ENCODE data around the gene SINHCAF. TPM values are rescaled to one million over a fixed set of nuclear protein-coding genes. Genes with fewer than 3 reads are reported as not detected.

The SINHCAF gene
- total RNA-seq, 1 experiment from 2014 or later = 179 TPM

DNA sequence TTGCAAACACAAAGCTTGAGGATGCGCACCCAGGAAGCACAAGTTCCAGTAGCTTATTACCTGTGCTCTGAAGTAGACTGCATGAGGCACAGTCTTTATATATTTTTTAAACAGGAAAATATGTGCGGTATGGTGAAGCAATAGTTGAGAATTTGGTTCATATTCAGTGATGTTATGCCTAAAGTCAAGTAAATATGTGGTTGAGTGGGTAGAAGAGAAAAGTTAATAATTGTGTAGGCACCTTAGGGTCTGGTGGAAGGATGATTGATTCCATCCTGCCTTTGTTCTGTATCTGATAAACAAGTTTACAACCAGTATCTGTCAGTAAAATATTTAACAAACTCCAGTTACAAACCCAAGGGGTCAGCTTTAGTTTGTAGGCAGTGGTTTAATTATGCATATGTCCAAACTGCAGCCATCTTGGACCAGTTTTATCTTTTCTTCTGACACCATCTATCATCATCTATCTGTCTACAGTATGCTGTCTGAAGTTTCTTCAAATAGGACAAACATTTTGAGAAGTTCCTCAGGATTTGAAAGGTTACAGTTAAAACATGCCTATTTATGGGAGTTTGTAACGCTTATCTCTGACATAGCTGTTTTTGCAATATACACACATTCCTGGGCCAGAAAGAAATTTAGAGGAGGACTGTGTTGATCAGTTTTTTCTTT, 10.8 kb downstream of the SINHCAF start (continued):
- TF ChIP-seq, protein P1, sequence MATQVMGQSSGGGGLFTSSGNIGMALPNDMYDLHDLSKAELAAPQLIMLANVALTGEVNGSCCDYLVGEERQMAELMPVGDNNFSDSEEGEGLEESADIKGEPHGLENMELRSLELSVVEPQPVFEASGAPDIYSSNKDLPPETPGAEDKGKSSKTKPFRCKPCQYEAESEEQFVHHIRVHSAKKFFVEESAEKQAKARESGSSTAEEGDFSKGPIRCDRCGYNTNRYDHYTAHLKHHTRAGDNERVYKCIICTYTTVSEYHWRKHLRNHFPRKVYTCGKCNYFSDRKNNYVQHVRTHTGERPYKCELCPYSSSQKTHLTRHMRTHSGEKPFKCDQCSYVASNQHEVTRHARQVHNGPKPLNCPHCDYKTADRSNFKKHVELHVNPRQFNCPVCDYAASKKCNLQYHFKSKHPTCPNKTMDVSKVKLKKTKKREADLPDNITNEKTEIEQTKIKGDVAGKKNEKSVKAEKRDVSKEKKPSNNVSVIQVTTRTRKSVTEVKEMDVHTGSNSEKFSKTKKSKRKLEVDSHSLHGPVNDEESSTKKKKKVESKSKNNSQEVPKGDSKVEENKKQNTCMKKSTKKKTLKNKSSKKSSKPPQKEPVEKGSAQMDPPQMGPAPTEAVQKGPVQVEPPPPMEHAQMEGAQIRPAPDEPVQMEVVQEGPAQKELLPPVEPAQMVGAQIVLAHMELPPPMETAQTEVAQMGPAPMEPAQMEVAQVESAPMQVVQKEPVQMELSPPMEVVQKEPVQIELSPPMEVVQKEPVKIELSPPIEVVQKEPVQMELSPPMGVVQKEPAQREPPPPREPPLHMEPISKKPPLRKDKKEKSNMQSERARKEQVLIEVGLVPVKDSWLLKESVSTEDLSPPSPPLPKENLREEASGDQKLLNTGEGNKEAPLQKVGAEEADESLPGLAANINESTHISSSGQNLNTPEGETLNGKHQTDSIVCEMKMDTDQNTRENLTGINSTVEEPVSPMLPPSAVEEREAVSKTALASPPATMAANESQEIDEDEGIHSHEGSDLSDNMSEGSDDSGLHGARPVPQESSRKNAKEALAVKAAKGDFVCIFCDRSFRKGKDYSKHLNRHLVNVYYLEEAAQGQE (IDR thresholded peaks at IDR 0.05; ENCODE audit: low read depth) = no peak
- TF ChIP-seq ELF1 (IDR thresholded peaks at IDR 0.05; ENCODE audit: borderline replicate concordance, low read depth) (no peak), CBX3 (IDR thresholded peaks at IDR 0.05; ENCODE audit: low read depth) (no peak), EZH2phosphoT487 (IDR thresholded peaks at IDR 0.05; ENCODE audit: borderline replicate concordance) (no peak), POLR2A (IDR thresholded peaks at IDR 0.05; ENCODE audit: borderline replicate concordance, extremely low read depth, insufficient read depth, insufficient read length) (no peak)
- TF ChIP-seq, protein P2, sequence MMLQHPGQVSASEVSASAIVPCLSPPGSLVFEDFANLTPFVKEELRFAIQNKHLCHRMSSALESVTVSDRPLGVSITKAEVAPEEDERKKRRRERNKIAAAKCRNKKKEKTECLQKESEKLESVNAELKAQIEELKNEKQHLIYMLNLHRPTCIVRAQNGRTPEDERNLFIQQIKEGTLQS (IDR thresholded peaks at IDR 0.05) = no peak

DNA sequence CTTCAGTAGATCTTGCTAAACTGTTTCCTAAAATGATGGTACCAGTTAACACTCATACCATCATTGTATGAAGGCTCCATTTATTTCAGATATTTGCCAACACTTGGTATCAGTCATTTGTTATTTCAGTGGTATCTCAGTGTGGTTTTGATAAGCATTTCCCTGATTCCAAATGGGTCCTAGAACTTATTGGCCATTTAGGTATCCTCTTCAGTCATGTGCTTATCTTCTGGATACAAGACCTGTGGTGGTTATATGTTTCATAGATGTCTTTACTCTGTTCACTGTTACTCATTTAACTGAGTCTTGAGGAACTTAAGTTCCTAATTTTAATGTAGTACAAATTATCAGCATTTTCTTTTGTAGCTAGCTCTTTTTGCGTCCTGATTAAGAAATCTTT, 13.5 kb downstream of the SINHCAF start:
- peaks cover 15 to 16% of the 10 kb centered on the region in 2 experiments for H3K4me1 ChIP-seq (ENCODE audit: control insufficient read depth in 1 of 2, insufficient read depth in 2 of 2, low read length in 2 of 2)
- no TSS peak for BruUV-seq (replicated peaks)
- no peaks in the 10 kb centered on the region for H3K27me3 ChIP-seq (ENCODE audit: insufficient read depth, low read length)
- no peak overlapping the region for H3K4me3 ChIP-seq (replicated peaks in 1 of 2; ENCODE audit: low read depth in 1 of 2, low read length in 2 of 2)
- intact Hi-C loops (cut with micrococcal nuclease) = no loop called here
- ChIA-PET POLR2A (no interaction called here), RAD21 (ENCODE audit: low non-redundant PET in 1 of 2, low total read pairs in 2 of 2, uncharacterized antibody in 2 of 2, unreplicated experiment in 2 of 2) (no interaction called here), CTCF (no interaction called here)
- H4K20me1 ChIP-seq (ENCODE audit: insufficient read depth) = peaks cover 33% of the 10 kb centered on the region
- no peaks in the 10 kb centered on the region for H3K9me2 ChIP-seq (ENCODE audit: insufficient read depth)
- no peak overlapping the region for H2AFZ ChIP-seq (ENCODE audit: low read depth, low read length, poor library complexity, severe bottlenecking)
- DNase-seq (ENCODE audit: low read depth, low spot score) = no peak
- no peaks in the 10 kb centered on the region for H3K9me3 ChIP-seq (ENCODE audit: control insufficient read depth in 1 of 2, insufficient read depth in 1 of 2, low read depth in 1 of 2, low read length in 2 of 2)
- H3K36me3 ChIP-seq (ENCODE audit: control insufficient read depth in 1 of 2, insufficient read depth in 2 of 2, low read length in 2 of 2) = 0 out of 4 replicates have a peak, but pooled peaks cover 0 to 10% of the 10 kb centered on the region in 2 experiments
- no peak overlapping the region for H3K9ac ChIP-seq (ENCODE audit: low read length)
- TF ChIP-seq ZFX (IDR thresholded peaks at IDR 0.05) (no peak), JUND (IDR thresholded peaks at IDR 0.05) (no peak), POLR2AphosphoS5 (IDR thresholded peaks at IDR 0.05; ENCODE audit: low read depth, low read length) (no peak), EGR1 (IDR thresholded peaks at IDR 0.05; ENCODE audit: low read depth) (no peak)
- no peak overlapping the region for H3K27ac ChIP-seq (ENCODE audit: low read depth, low read length)
- no peak overlapping the region for H3K4me2 ChIP-seq (ENCODE audit: low read length)
- peaks cover 100% of the 10 kb centered on the region for H3K79me2 ChIP-seq (ENCODE audit: insufficient read depth, low read length)
- no peak for ATAC-seq

Data from HCT116 (cell line).